ENCODE measurements around the gene AMN.

DNA sequence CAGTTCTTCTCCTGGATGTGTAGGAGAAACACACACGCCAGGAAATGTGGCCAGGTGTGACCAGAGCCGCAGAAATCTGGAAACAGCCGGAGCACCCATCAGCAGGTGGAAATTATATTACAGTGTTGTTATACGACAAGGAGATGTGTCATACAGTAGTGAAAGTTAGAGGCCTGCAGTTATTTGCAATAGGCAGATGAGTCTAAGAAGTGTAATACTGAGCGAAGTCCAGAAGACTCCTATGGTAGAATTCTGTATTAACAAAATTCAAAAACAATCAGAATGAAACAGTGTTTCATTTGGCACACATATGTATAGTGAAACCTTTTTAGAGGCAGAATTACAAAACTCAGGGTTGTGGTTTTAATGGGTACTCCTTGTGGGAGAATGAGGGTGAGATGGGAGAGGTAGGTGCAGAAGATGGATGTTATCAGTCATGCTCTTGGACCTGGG lies 39.3 kb upstream of the AMN start:
- TF ChIP-seq, protein P1, sequence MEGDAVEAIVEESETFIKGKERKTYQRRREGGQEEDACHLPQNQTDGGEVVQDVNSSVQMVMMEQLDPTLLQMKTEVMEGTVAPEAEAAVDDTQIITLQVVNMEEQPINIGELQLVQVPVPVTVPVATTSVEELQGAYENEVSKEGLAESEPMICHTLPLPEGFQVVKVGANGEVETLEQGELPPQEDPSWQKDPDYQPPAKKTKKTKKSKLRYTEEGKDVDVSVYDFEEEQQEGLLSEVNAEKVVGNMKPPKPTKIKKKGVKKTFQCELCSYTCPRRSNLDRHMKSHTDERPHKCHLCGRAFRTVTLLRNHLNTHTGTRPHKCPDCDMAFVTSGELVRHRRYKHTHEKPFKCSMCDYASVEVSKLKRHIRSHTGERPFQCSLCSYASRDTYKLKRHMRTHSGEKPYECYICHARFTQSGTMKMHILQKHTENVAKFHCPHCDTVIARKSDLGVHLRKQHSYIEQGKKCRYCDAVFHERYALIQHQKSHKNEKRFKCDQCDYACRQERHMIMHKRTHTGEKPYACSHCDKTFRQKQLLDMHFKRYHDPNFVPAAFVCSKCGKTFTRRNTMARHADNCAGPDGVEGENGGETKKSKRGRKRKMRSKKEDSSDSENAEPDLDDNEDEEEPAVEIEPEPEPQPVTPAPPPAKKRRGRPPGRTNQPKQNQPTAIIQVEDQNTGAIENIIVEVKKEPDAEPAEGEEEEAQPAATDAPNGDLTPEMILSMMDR (IDR thresholded peaks at IDR 0.05), result no peak
- TF ChIP-seq EP300 (IDR thresholded peaks at IDR 0.05), result no peak
